Mammary epithelial cell (primary cell): ENCODE data around the gene GRM4.

Source experiments
- CTCF ChIP-seq, 2 donors: IDR thresholded peaks in 1 of 2; conservative IDR thresholded peaks in 1 of 2; 2 replicates each; pipeline ENCODE4 v1.5.1; 2011 to 2012; ENCODE audit warnings: inconsistent platforms in 2 of 2, low read length in 2 of 2, mild to moderate bottlenecking in 2 of 2, control low read depth in 1 of 2, low read depth in 1 of 2; ENCODE audit not compliant: insufficient read depth in 1 of 2; ENCODE audit errors: extremely low read depth in 1 of 2
- EZH2 ChIP-seq: IDR thresholded peaks from 2 replicates; pipeline ENCODE4 v1.6.1; 2012; ENCODE audit warnings: low read length, inconsistent platforms, borderline replicate concordance

GRCh38 chr6:34020278-34020677 lies 125.6 kb downstream of the GRM4 start:
- TF ChIP-seq CTCF (conservative IDR thresholded peaks at IDR 0.05 in 1 of 2, IDR thresholded peaks at IDR 0.05 in 1 of 2; ENCODE audit: extremely low read depth in 1 of 2, insufficient read depth in 1 of 2, low read depth in 1 of 2, low read length in 2 of 2) (no peak), EZH2 (no peak)
